ENCODE results near the gene HSDL1.

DNA sequence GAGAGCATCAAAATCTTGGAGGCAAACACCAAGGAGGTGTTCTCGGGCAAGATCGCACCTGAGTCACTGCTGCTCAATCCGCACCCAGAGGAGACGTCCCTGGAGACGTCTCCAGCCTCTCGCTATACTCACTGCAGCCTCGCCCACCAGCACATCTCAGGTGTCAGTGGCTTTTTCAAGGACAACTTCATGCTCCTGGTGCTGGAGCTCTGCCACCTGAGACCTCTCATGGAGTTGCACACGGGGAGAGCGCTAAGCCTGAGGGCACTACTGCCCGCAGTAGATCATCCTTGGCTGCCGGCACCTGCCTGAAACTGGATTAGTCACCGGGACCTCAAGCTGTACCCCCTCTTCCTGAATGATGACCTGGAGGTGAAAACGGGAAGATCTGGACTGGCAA lies 25.6 kb downstream of the HSDL1 start:
- TF ChIP-seq, protein P1, sequence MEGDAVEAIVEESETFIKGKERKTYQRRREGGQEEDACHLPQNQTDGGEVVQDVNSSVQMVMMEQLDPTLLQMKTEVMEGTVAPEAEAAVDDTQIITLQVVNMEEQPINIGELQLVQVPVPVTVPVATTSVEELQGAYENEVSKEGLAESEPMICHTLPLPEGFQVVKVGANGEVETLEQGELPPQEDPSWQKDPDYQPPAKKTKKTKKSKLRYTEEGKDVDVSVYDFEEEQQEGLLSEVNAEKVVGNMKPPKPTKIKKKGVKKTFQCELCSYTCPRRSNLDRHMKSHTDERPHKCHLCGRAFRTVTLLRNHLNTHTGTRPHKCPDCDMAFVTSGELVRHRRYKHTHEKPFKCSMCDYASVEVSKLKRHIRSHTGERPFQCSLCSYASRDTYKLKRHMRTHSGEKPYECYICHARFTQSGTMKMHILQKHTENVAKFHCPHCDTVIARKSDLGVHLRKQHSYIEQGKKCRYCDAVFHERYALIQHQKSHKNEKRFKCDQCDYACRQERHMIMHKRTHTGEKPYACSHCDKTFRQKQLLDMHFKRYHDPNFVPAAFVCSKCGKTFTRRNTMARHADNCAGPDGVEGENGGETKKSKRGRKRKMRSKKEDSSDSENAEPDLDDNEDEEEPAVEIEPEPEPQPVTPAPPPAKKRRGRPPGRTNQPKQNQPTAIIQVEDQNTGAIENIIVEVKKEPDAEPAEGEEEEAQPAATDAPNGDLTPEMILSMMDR (IDR thresholded peaks at IDR 0.05; ENCODE audit: borderline replicate concordance, extremely low read depth, low read length, poor library complexity, severe bottlenecking), result no peak
- no peak for TF ChIP-seq EZH2 (IDR thresholded peaks at IDR 0.05; ENCODE audit: borderline replicate concordance, low read depth, low read length, severe bottlenecking)
